Mesenchymal stem cell (in vitro differentiated cells and primary cell): ENCODE results near the gene C1R.
A peak's percentile ranks its signal among the peaks of the same experiment; 100 is the strongest.

Experiments
- DNase-seq: peaks from one replicate; pipeline ENCODE4 v3.0.0-alpha.2; 2013
- H2AFZ ChIP-seq: one replicate; pipeline ENCODE4 v1.6.1; 2013; ENCODE audit warnings: low read depth, mild to moderate bottlenecking, control low read depth, inconsistent platforms, low read length, moderate library complexity
- H2AK5ac ChIP-seq: 2 replicates; pipeline ENCODE4 v1.6.1; 2013; ENCODE audit warnings: low read length, moderate library complexity, mild to moderate bottlenecking, inconsistent platforms; ENCODE audit not compliant: severe bottlenecking
- H2BK120ac ChIP-seq: one replicate; pipeline ENCODE4 v1.6.1; 2013; ENCODE audit warnings: low read depth, mild to moderate bottlenecking, inconsistent platforms, low read length, moderate library complexity
- H2BK12ac ChIP-seq, 2 experiments: one replicate each; pipeline ENCODE4 v1.6.1; 2013; ENCODE audit warnings: inconsistent platforms in 2 of 2, low read length in 2 of 2, mild to moderate bottlenecking in 2 of 2, moderate library complexity in 2 of 2, control low read depth in 1 of 2
- H2BK15ac ChIP-seq: one replicate; pipeline ENCODE4 v1.6.1; 2013; ENCODE audit warnings: mild to moderate bottlenecking, low read depth, inconsistent platforms; ENCODE audit not compliant: poor library complexity, severe bottlenecking
- H2BK5ac ChIP-seq: 2 replicates; pipeline ENCODE4 v1.6.1; 2013; ENCODE audit warnings: low read depth, mild to moderate bottlenecking, low read length, control low read depth, inconsistent platforms; ENCODE audit not compliant: poor library complexity, severe bottlenecking
- H3K14ac ChIP-seq, 2 experiments: one replicate each; pipeline ENCODE4 v1.6.1; 2013; ENCODE audit warnings: inconsistent platforms in 2 of 2, low read length in 2 of 2, control low read depth in 1 of 2, mild to moderate bottlenecking in 1 of 2, moderate library complexity in 1 of 2
- H3K18ac ChIP-seq, 2 experiments: one replicate each; pipeline ENCODE4 v1.6.1; 2013; ENCODE audit warnings: inconsistent platforms in 2 of 2, low read length in 2 of 2, control low read depth in 1 of 2, low read depth in 1 of 2, mild to moderate bottlenecking in 1 of 2
- H3K23ac ChIP-seq, 2 experiments: one replicate each; pipeline ENCODE4 v1.6.1; 2013; ENCODE audit warnings: inconsistent platforms in 2 of 2, low read length in 2 of 2, mild to moderate bottlenecking in 2 of 2, moderate library complexity in 2 of 2, control low read depth in 1 of 2
- H3K27ac ChIP-seq: 2 replicates; pipeline ENCODE4 v1.5.1; 2013; ENCODE audit warnings: mild to moderate bottlenecking, moderate library complexity, low read length, control low read depth, inconsistent platforms; ENCODE audit not compliant: poor library complexity, severe bottlenecking
- H3K27me3 ChIP-seq, 2 experiments: 2 replicates each; pipeline versions ENCODE4 v1.6.1 to v1.7.0; 2013; ENCODE audit warnings: low read length in 2 of 2, mild to moderate bottlenecking in 2 of 2, moderate library complexity in 2 of 2, control low read depth in 1 of 2, inconsistent platforms in 1 of 2; ENCODE audit not compliant: control insufficient read depth in 1 of 2, insufficient read depth in 1 of 2
- H3K36me3 ChIP-seq, 2 experiments: 2 replicates each; pipeline versions ENCODE4 v1.6.1 to v1.7.0; 2013; ENCODE audit warnings: low read length in 2 of 2, control low read depth in 1 of 2, inconsistent platforms in 1 of 2, low read depth in 1 of 2, mild to moderate bottlenecking in 1 of 2; ENCODE audit not compliant: insufficient read depth in 2 of 2, control insufficient read depth in 1 of 2
- H3K4ac ChIP-seq, 2 experiments: one replicate each; pipeline ENCODE4 v1.6.1; 2013; ENCODE audit warnings: inconsistent platforms in 2 of 2, low read length in 2 of 2, mild to moderate bottlenecking in 2 of 2, moderate library complexity in 2 of 2, control low read depth in 1 of 2, low read depth in 1 of 2
- H3K4me1 ChIP-seq: 2 replicates; pipeline ENCODE4 v1.6.1; 2013; ENCODE audit warnings: low read depth, low read length, control low read depth; ENCODE audit not compliant: control insufficient read depth, insufficient read depth
- H3K4me2 ChIP-seq: 2 replicates; pipeline ENCODE4 v1.6.1; 2013; ENCODE audit warnings: low read length, mild to moderate bottlenecking, inconsistent platforms; ENCODE audit not compliant: poor library complexity, severe bottlenecking
- H3K4me3 ChIP-seq, 2 experiments: 2 replicates each; pipeline versions ENCODE4 v1.5.1 to v1.7.0; 2013; ENCODE audit warnings: low read length in 2 of 2, mild to moderate bottlenecking in 2 of 2, control low read depth in 1 of 2, low read depth in 1 of 2; ENCODE audit not compliant: insufficient read depth in 1 of 2
- H3K79me1 ChIP-seq: replicated peaks from 2 replicates; pipeline ENCODE4 v1.6.1; 2013; ENCODE audit warnings: mild to moderate bottlenecking, control low read depth, low read length, inconsistent platforms; ENCODE audit not compliant: poor library complexity, severe bottlenecking
- H3K9ac ChIP-seq: 2 replicates; pipeline ENCODE4 v1.7.0; 2013; ENCODE audit warnings: mild to moderate bottlenecking, low read length, moderate library complexity
- H3K9me3 ChIP-seq: 2 replicates; pipeline ENCODE4 v1.7.0; 2013; ENCODE audit warnings: mild to moderate bottlenecking, low read length; ENCODE audit not compliant: control insufficient read depth
- H4K8ac ChIP-seq: one replicate; pipeline ENCODE4 v1.6.1; 2013; ENCODE audit warnings: inconsistent platforms, mild to moderate bottlenecking, low read length, moderate library complexity
- H4K91ac ChIP-seq: one replicate; pipeline ENCODE4 v1.6.1; 2013; ENCODE audit warnings: mild to moderate bottlenecking, low read length, inconsistent platforms
- WGBS: methylation state at CpG from one replicate; pipeline ENCODE4 v1.1.7; 2013; ENCODE audit warnings: mixed read lengths; 5-methylcytosine and 5-hydroxymethylcytosine counted together

C1R gene

DNA sequence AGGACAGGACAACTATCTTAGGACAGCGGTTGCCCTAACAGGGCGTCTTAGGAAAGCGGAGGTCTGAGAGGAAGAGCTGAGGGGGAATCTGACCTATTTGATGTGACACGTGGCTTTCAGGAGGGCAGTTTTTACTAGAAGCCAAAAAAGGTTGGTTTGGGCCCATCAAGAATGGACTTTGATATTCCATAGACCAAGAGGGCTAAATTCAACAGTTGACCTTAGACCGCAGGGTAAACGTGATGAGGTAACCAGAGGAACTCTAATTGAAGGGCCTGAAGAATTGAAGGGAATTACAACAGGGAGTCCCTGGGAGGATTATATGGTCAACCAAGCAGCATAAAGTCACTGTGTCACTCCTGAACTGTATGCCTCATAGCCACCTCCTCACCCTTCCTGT lies 20.2 kb downstream of the C1R start:
- Histone ChIP-seq H3K79me1 (no peaks in the 10 kb centered on the region), H3K14ac (no peak overlapping the region)

DNA sequence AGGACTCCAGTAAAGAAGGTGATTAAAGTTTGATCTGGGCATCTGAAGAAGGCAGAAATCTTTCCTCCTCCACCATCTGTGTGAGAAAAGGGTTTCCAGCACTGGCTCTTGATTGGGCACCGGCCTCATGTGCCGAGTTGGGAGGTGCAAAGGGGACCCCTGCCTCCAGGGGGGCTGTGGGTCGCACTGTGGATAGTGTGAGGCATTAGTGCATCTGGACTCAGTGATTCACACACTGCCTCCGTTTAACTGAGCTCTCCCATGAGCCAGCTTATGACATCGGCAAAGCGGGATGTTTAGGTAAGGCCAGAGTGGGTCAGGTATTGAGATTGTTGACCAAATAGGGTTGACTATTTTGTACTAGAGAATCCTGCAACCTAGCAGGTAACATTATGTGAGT lies 22.9 kb downstream of the C1R start:
- peak overlapping the region; percentile 31 for H4K91ac ChIP-seq
- no peaks in the 10 kb centered on the region for H3K9me3 ChIP-seq
- no peak overlapping the region for H2BK5ac ChIP-seq
- no peak for DNase-seq
- H4K8ac ChIP-seq = no peak overlapping the region
- no peak overlapping the region for H3K4me2 ChIP-seq
- peaks cover 6% of the 10 kb centered on the region for H3K4me1 ChIP-seq
- WGBS = 86% methylated on average over 6 of the region's 6 CpGs
- no peak overlapping the region for H2BK15ac ChIP-seq
- H3K4me3 ChIP-seq = no peak overlapping the region
- H3K23ac ChIP-seq = no peak overlapping the region
- H3K18ac ChIP-seq = no peak overlapping the region
- no peaks in the 10 kb centered on the region for H3K79me1 ChIP-seq
- H3K14ac ChIP-seq = no peak overlapping the region
- no peak overlapping the region for H2AFZ ChIP-seq
- peaks cover 0 to 5% of the 10 kb centered on the region in 2 experiments for H3K27me3 ChIP-seq
- H3K36me3 ChIP-seq = peaks cover 0 to 67% of the 10 kb centered on the region in 2 experiments
- no peak overlapping the region for H3K4ac ChIP-seq
- H3K9ac ChIP-seq = no peak overlapping the region
- H2BK12ac ChIP-seq = no peak overlapping the region
- H2BK120ac ChIP-seq = no peak overlapping the region
- no peak overlapping the region for H2AK5ac ChIP-seq
- H3K27ac ChIP-seq = no peak overlapping the region

More for the DNA sequence above, 20.2 kb downstream of the C1R start:
- Histone ChIP-seq H3K23ac (no peak overlapping the region), H4K8ac (no peak overlapping the region), H3K9me3 (no peaks in the 10 kb centered on the region), H3K36me3 (peaks cover 0 to 40% of the 10 kb centered on the region in 2 experiments), H3K4me3 (no peak overlapping the region), H4K91ac (no peak overlapping the region), H3K9ac (no peak overlapping the region), H2BK5ac (no peak overlapping the region), H3K4me1 (peaks cover 6% of the 10 kb centered on the region), H3K18ac (no peak overlapping the region), H2BK15ac (no peak overlapping the region), H2AK5ac (no peak overlapping the region), H3K4me2 (no peak overlapping the region), H2BK12ac (no peak overlapping the region), H3K4ac (no peak overlapping the region), H2BK120ac (no peak overlapping the region), H3K27me3 (no peaks in the 10 kb centered on the region), H2AFZ (no peak overlapping the region), H3K27ac (no peak overlapping the region)
- no peak for DNase-seq
- WGBS = 90% methylated on average over 6 of the region's 6 CpGs

DNA sequence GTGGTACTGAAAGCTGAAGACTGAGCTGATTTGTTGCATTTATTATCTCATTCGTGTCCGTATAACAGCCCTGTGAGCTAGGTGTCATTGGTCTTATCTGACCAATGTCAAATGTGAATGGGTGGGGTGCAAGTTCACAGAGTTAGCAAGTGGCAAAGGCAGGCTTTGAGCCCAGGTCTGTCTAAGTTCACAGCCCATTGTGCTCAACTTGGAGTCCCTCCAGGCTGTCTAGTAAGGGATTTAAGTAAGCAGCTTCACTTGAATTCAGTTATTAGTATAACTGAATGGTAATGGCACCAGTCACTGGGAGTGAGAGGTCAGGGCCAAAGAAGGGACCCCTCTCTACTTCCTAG lies 23.3 kb downstream of the C1R start:
- Histone ChIP-seq H3K4me2 (no peak overlapping the region), H2BK15ac (no peak overlapping the region), H3K27ac (peak overlapping the region; percentile 15), H2BK5ac (no peak overlapping the region), H3K27me3 (peaks cover 0 to 5% of the 10 kb centered on the region in 2 experiments), H3K4ac (no peak overlapping the region), H3K23ac (no peak overlapping the region), H2AK5ac (no peak overlapping the region), H4K91ac (no peak overlapping the region), H3K9me3 (no peaks in the 10 kb centered on the region), H4K8ac (no peak overlapping the region), H3K36me3 (peaks cover 0 to 70% of the 10 kb centered on the region in 2 experiments), H2BK120ac (no peak overlapping the region), H3K79me1 (no peaks in the 10 kb centered on the region), H2BK12ac (no peak overlapping the region), H3K9ac (no peak overlapping the region), H2AFZ (no peak overlapping the region), H3K4me1 (peaks cover 6% of the 10 kb centered on the region), H3K18ac (no peak overlapping the region), H3K4me3 (no peak overlapping the region), H3K14ac (no peak overlapping the region)
- DNase-seq = no peak
- WGBS = 80% methylated on average over 2 of the region's 2 CpGs

DNA sequence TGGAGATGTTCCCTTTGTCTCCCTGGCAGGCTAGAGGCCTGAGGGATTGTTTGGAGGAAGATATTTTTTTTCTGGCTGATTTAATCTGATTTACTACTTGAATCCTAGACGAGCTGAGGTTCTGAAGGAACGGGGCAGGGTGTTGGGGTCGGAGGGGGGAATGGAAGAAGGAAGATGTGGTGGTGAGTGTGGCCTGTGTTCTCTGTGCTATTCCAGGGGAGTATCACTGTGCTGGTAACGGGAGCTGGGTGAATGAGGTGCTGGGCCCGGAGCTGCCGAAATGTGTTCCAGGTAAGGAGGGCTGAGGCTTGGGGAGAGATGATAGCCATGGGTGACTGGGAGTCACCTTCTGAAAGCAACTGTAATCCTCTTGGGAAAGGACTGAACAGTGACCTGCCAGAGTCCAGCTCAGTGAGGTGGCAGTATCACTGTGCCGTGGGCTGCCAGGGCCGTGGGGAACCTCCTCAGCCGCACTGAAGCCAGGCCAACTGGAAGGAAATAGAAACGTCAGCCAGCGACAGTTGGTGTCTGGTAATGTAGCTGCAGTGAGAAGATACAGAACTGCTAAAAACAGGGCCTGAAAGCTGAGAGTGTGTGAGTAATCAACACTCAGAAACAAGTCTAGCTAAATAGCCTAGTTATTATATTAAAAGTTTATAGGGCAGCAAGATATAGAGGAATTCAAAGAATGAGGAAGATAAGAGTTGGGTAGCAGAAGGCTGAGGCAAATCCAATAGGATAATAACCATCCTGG lies 23.8 kb downstream of the C1R start:
- H2AFZ ChIP-seq = no peak overlapping the region
- no peak overlapping the region for H3K4me3 ChIP-seq
- no peaks in the 10 kb centered on the region for H3K9me3 ChIP-seq
- H3K4me2 ChIP-seq = no peak overlapping the region
- H3K36me3 ChIP-seq = peaks cover 0 to 76% of the 10 kb centered on the region in 2 experiments
- no peak overlapping the region for H2BK5ac ChIP-seq
- H4K8ac ChIP-seq = peak overlapping the region; percentile 85
- peak; percentile 50 for DNase-seq
- H2BK120ac ChIP-seq = no peak overlapping the region
- peak overlapping the region in 1 of 2 experiments; percentile 42 for H3K4ac ChIP-seq
- no peak overlapping the region for H3K23ac ChIP-seq
- H3K4me1 ChIP-seq = peaks cover 6% of the 10 kb centered on the region
- H3K18ac ChIP-seq = peak overlapping the region in 1 of 2 experiments; percentile 6
- peak overlapping the region; percentile 57 for H2AK5ac ChIP-seq
- H3K14ac ChIP-seq = peak overlapping the region in 1 of 2 experiments; percentile 44
- peak overlapping the region; percentile 1 for H4K91ac ChIP-seq
- peaks cover 0 to 5% of the 10 kb centered on the region in 2 experiments for H3K27me3 ChIP-seq
- peak overlapping the region; percentile 80 for H3K27ac ChIP-seq
- peak overlapping the region in 1 of 2 experiments; percentile 15 for H2BK12ac ChIP-seq
- no peak overlapping the region for H3K9ac ChIP-seq
- no peaks in the 10 kb centered on the region for H3K79me1 ChIP-seq
- H2BK15ac ChIP-seq = no peak overlapping the region
- 76% methylated on average over 11 of the region's 11 CpGs for WGBS
